Activated naive CD4-positive, alpha-beta T cell treated with anti-CD3 and anti-CD28 coated beads, Interleukin-2, amount 50 U/mL, for 24 hours (primary cell): Measurements from ENCODE around the gene RABGGTA.

Experiments
- H3K27ac Mint-ChIP-seq: one replicate; pipeline ENCODE4 v1.8.0; 2021; ENCODE audit warnings: mild to moderate bottlenecking, mixed read lengths
- H3K27me3 Mint-ChIP-seq: one replicate; pipeline ENCODE4 v1.8.0; 2021; ENCODE audit warnings: mixed read lengths
- H3K36me3 Mint-ChIP-seq: one replicate; pipeline ENCODE4 v1.8.0; 2021; ENCODE audit warnings: mixed read lengths
- H3K4me1 Mint-ChIP-seq: one replicate; pipeline ENCODE4 v1.8.0; 2021; ENCODE audit warnings: mixed read lengths
- H3K4me3 Mint-ChIP-seq: one replicate; pipeline ENCODE4 v1.8.0; 2021; ENCODE audit warnings: mild to moderate bottlenecking, mixed read lengths
- H3K9me3 Mint-ChIP-seq: one replicate; pipeline ENCODE4 v1.8.0; 2021; ENCODE audit warnings: mixed read lengths

The RABGGTA gene

GRCh38 chr14:24291446-24292117 lies 20.2 kb upstream of the RABGGTA start:
- Mint-ChIP-seq H3K4me1 (peaks cover 21% of the 10 kb centered on the region), H3K9me3 (no peaks in the 10 kb centered on the region), H3K27me3 (no peaks in the 10 kb centered on the region), H3K27ac (no peak overlapping the region), H3K4me3 (no peak overlapping the region), H3K36me3 (peaks cover 20% of the 10 kb centered on the region)

- Mint-ChIP-seq H3K4me1 (peaks cover 13% of the 10 kb centered on the region), H3K27me3 (no peaks in the 10 kb centered on the region), H3K4me3 (no peak overlapping the region), H3K27ac (peak overlapping the region; percentile 38), H3K36me3 (peaks cover 16% of the 10 kb centered on the region), H3K9me3 (no peaks in the 10 kb centered on the region)
Observed at GRCh38 chr14:24290746-24291145, 19.3 kb upstream of the RABGGTA start.

GRCh38 chr14:24289649-24290280 lies 18.4 kb upstream of the RABGGTA start:
- H3K27ac Mint-ChIP-seq = no peak overlapping the region
- H3K4me3 Mint-ChIP-seq = no peak overlapping the region
- no peaks in the 10 kb centered on the region for H3K9me3 Mint-ChIP-seq
- peaks cover 13% of the 10 kb centered on the region for H3K4me1 Mint-ChIP-seq
- H3K27me3 Mint-ChIP-seq = no peaks in the 10 kb centered on the region
- H3K36me3 Mint-ChIP-seq = peaks cover 16% of the 10 kb centered on the region

- peaks cover 13% of the 10 kb centered on the region for H3K36me3 Mint-ChIP-seq
- H3K9me3 Mint-ChIP-seq = no peaks in the 10 kb centered on the region
- H3K27ac Mint-ChIP-seq = no peak overlapping the region
- H3K4me3 Mint-ChIP-seq = no peak overlapping the region
- H3K27me3 Mint-ChIP-seq = no peaks in the 10 kb centered on the region
- peaks cover 13% of the 10 kb centered on the region for H3K4me1 Mint-ChIP-seq
Observed at GRCh38 chr14:24286996-24287395, 15.6 kb upstream of the RABGGTA start.

DNA sequence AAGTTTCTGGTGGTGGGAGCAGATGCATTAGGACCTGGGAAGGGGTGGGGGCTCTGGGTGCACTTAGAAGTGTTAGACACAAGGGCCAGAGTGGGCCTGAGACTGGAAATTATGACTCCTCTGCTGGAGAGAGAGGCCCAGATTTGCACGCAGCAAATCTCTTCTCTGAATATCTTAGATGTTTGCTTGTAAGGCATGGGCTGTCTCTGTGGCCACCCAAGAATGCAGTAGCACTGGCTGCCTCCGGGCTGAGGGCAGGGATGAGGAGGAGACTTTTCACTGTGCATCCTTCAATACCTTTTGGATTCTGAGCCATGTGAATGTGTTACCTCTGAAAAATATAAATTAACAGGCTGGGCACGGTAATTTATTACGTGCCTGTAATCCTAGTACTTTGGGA lies 14.0 kb upstream of the RABGGTA start:
- Mint-ChIP-seq H3K4me1 (peaks cover 20% of the 10 kb centered on the region), H3K4me3 (no peak overlapping the region), H3K9me3 (no peaks in the 10 kb centered on the region), H3K27ac (no peak overlapping the region), H3K36me3 (peaks cover 2% of the 10 kb centered on the region), H3K27me3 (no peaks in the 10 kb centered on the region)

GRCh38 chr14:24284501-24285035 lies 13.2 kb upstream of the RABGGTA start:
- no peaks in the 10 kb centered on the region for H3K9me3 Mint-ChIP-seq
- no peaks in the 10 kb centered on the region for H3K27me3 Mint-ChIP-seq
- no peak overlapping the region for H3K27ac Mint-ChIP-seq
- peaks cover 20% of the 10 kb centered on the region for H3K4me1 Mint-ChIP-seq
- no peak overlapping the region for H3K4me3 Mint-ChIP-seq
- no peaks in the 10 kb centered on the region for H3K36me3 Mint-ChIP-seq

DNA sequence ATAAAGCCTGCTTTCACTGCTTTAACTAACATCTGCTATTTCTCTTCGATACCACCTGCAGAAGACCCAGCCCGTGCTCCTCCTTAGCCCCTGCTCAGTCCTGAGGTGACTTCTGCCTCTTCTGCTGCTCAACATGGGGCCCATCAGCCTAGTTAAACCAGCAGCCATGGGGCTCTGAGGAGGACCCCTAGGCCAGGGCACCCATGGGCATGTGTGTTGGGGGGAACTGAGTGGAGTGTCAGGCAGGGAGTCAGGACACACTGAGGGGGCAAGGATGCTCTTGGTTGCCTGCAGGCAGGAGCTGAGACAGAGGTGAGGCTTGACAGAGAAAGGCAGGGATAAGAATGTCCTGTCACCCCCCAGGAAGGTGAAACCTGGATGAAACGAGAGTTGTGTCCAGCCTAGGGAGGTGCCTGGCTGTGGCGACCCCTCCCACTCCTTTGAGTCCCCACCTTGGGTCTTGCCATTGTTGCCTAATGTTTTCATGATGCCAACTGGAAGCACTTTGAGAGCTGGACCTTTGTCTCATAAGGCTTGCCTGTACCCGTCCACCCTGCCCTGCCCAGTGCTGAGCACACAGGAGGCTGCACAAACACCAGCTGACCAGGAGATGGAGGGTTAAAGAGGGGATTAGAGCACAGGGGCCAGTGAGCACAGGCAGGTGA lies 12.5 kb upstream of the RABGGTA start:
- no peaks in the 10 kb centered on the region for H3K9me3 Mint-ChIP-seq
- no peaks in the 10 kb centered on the region for H3K36me3 Mint-ChIP-seq
- H3K27ac Mint-ChIP-seq = no peak overlapping the region
- H3K4me3 Mint-ChIP-seq = no peak overlapping the region
- H3K4me1 Mint-ChIP-seq = peaks cover 25% of the 10 kb centered on the region
- no peaks in the 10 kb centered on the region for H3K27me3 Mint-ChIP-seq

- Mint-ChIP-seq H3K4me3 (no peak overlapping the region), H3K4me1 (peaks cover 35% of the 10 kb centered on the region), H3K27me3 (no peaks in the 10 kb centered on the region), H3K27ac (no peak overlapping the region), H3K36me3 (no peaks in the 10 kb centered on the region), H3K9me3 (no peaks in the 10 kb centered on the region)
Observed at GRCh38 chr14:24282736-24283135, 11.3 kb upstream of the RABGGTA start.

DNA sequence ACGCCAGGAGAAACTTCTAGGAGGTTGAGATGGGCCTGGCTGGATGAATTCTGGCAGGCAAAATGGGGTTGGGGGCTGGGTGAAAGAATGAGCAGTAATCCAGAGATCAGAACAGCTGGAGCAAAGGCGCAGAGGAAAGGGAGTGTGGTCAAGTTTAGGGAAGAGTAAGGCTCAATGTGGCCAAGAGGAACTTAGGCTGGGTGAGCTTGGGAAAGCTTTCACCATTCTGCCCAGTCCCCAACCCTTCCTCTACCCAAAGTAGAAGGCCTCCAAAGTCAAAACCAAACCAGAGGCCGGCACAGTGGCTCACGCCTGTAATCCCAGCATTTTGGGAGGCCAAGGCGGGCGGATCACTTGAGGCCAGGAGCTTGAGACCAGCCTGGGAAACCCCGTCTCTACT lies 10.2 kb upstream of the RABGGTA start:
- H3K36me3 Mint-ChIP-seq = no peaks in the 10 kb centered on the region
- no peaks in the 10 kb centered on the region for H3K27me3 Mint-ChIP-seq
- H3K4me3 Mint-ChIP-seq = no peak overlapping the region
- H3K4me1 Mint-ChIP-seq = peaks cover 43% of the 10 kb centered on the region
- H3K9me3 Mint-ChIP-seq = no peaks in the 10 kb centered on the region
- peak overlapping the region; percentile 64 for H3K27ac Mint-ChIP-seq

GRCh38 chr14:24280797-24281460 lies 9.5 kb upstream of the RABGGTA start:
- Mint-ChIP-seq H3K27ac (peak overlapping the region; percentile 64), H3K36me3 (no peaks in the 10 kb centered on the region), H3K9me3 (no peaks in the 10 kb centered on the region), H3K4me1 (peaks cover 45% of the 10 kb centered on the region), H3K4me3 (no peak overlapping the region), H3K27me3 (no peaks in the 10 kb centered on the region)

DNA sequence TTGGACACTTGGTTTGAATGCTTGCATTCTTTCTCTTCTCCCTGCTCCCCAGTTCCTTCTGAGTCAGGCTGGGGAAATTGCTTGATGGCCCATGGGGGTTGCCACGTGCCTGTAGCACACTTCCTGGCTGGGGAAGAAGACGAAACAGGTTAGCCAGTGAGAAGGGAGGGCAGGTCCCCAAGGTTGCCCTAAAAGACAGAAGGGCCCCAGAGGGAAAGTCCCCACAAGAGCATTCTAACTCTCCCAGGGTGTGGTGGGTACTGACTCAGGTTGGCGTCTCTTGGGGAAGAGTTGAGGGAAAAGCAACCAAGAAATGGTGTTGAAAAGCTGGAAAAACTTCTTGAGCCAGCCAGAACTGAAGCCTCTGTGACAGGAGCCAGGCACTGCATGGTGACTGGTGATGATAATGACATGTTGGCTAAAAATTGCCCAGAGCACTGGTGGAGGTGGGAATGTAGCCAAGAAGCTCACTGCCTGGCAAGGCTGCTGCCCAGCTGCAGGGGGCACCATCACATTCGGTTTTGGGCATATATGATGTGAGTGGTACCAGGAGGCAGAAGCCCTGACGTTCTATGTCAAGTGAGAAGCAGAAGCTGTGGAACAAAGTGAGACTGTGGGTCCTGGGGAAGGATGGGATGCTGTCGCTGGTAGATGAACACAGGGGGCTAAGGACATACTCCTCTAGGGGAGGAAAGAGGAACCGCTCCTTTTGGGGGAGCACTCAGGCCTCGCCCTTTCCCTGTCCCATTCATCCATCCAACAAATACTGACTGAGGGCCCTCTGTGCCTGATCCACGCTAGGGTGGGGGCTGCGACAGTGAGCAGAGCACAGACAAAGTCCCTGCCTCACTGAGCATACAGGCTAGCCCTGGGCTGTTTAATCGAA lies 8.1 kb upstream of the RABGGTA start:
- Mint-ChIP-seq H3K4me3 (peak overlapping the region; percentile 57), H3K36me3 (no peaks in the 10 kb centered on the region), H3K4me1 (peaks cover 54% of the 10 kb centered on the region), H3K27ac (peak overlapping the region; percentile 89), H3K9me3 (no peaks in the 10 kb centered on the region), H3K27me3 (no peaks in the 10 kb centered on the region)

GRCh38 chr14:24278424-24278823 lies 7.0 kb upstream of the RABGGTA start:
- Mint-ChIP-seq H3K27ac (peak overlapping the region; percentile 89), H3K27me3 (no peaks in the 10 kb centered on the region), H3K9me3 (no peaks in the 10 kb centered on the region), H3K4me3 (peak overlapping the region; percentile 45), H3K36me3 (no peaks in the 10 kb centered on the region), H3K4me1 (peaks cover 64% of the 10 kb centered on the region)

DNA sequence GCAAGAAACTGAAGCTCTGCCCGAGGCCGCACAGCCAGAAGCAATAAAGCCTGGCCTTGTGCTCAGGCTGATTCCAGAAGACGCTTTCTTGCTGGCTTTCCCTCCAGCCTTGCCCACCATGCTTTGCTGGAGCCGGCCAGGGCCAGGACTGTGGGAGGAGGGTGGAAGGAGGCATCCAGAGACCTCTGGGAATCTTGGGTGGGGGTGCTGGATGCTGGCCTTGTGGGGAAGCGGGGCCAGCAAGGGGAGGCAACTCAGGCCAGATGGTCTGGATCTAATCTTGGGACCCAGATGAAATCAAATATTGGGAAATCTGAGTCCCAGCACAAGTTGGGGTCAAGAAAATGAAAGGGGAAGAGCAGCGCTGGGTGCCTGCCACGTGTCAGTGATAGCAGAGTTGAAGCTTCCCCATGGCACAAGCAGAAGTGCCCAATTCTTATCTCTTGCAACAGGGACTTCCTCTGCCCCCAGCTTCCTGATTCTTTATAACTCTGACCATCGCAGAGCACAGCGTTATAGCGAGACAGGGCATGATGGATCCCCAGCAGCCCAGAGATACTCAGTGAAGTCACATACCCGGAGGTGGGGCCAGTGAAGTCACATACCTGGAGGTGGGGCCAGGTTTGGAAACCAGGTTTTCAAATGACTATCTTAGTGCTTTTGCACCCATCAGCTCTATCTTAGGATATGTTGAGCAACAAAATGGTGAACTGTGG lies 6.4 kb upstream of the RABGGTA start:
- H3K27ac Mint-ChIP-seq = no peak overlapping the region
- no peak overlapping the region for H3K4me3 Mint-ChIP-seq
- peaks cover 71% of the 10 kb centered on the region for H3K4me1 Mint-ChIP-seq
- H3K27me3 Mint-ChIP-seq = no peaks in the 10 kb centered on the region
- H3K9me3 Mint-ChIP-seq = no peaks in the 10 kb centered on the region
- H3K36me3 Mint-ChIP-seq = no peaks in the 10 kb centered on the region

- peak overlapping the region; percentile 6 for H3K27ac Mint-ChIP-seq
- H3K4me1 Mint-ChIP-seq = peaks cover 78% of the 10 kb centered on the region
- H3K36me3 Mint-ChIP-seq = no peaks in the 10 kb centered on the region
- no peaks in the 10 kb centered on the region for H3K9me3 Mint-ChIP-seq
- no peaks in the 10 kb centered on the region for H3K27me3 Mint-ChIP-seq
- peak overlapping the region; percentile 33 for H3K4me3 Mint-ChIP-seq
Observed at GRCh38 chr14:24277071-24277470, 5.7 kb upstream of the RABGGTA start.
